Measurements from ENCODE around the gene TNP2. TPM values are rescaled to one million over a fixed set of nuclear protein-coding genes. Genes with fewer than 3 reads are reported as not detected.

TNP2 gene
- total RNA-seq, 1 donor from 2014 or later = not detected

DNA sequence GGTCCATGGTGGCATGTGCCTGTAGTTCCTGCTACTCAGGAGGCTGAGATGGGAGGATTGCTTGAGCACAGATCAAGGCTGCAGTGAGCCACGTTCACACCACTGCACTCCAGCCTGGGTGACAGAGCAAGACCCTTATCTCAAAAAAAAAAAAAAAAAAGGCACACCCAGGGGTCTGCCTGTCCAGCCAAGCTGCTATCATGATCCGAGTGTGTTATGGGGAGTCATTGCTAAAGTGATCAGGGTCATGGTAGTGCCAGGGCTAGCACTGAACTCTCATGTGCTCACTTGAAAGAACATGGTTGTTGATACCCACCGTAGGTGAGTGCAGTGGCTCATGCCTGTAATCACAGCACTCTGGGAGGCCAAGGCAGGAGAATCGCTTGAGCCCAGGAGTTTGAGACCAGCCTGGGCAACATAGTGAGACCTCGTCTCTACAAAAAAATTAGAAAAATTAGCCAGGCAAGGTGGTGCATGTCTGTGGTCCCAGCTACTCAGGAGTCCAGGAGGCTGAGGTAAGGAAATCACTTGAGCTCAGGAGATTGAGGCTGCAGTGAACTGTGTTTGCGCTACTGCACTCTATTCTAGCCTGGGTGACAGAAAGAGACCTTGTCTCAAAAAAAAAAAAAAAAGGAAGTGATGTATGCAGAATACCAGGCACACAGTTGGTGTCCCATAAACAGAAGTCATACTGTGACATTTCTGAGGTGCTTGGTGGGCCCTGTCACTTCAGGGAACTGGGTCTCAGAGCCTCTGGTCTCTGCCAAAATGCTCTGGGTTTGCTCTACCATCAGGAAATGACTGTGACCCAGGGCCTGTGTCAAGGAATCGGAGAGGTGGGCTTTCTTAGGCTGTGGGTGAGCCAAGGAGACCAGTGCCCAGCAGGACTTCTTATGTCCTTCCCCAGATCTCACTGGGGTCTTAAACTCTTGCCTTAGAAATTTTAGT is 9.8 kb upstream of the TNP2 start:
- DNase-seq (ENCODE audit: low spot score) (no peak), ATAC-seq (peak; percentile 49)

DNA sequence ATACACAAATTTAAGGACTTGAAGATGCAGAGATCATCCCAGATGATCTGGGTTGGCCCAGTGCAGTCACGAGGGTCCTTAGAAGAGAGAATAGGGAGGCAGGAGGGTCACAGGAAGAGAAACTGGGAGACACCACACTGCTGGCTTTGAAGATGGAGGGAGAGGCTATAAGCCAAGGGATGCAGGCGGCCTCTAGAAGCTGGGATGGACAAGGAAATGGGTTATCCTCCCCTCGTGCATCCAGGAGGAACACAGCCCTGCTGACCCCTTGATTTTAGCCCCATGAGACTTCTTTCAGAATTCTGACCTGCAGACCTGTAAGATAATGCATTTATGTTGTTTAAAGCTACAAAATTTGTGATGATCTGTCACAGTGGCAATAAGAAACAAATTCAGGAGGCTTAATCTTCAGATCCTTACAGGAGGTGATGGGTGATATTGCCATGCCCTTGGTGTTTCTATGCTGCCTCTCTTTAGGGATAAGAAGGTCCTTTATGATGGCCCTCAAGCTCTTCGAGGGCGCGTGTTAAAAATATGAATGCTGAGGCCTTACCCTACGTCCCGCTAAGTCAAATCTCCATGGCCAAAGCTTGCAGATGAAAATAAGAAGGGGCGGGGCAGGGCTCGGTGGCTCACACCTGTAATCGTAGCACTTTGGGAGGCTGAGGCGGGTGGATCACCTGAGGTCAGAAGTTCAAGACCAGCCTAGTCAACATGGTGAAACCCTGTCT is 8.6 kb upstream of the TNP2 start:
- DNase-seq (ENCODE audit: low spot score) = no peak
- no peak for ATAC-seq

DNA sequence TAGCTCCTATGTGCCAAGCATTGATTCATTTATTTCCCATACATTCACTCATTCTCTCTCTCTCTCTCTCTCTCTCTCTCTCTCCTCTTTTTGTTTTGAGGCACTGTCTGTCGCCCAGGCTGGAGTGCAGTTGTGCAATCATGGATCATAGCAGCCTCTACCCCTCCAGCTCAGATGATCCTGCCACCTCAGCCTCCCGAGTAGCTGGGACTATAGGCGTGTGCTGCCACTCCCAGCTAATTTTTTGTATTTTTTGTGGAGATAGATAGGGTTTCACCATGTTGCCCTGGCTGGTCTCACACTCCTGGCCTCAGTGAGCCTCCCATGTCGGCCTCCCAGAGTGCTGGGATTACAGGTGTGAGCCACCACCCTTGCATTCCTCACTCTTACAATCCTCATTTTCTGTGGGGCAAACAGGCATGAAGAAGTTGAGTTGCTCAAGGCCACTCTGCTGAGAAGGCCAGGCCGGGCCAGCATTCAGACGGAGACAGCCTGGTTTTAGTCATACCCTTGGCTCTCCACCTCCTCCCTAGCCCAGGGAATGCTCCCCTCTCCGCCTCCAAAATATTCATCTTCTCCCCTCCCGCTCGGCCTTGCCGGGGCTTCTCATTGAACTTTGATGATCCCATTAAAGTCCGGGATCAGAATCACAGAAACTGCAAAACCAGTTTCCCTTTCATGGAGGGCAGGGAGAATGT is 7.9 kb upstream of the TNP2 start:
- ATAC-seq (no peak), DNase-seq (ENCODE audit: low spot score) (no peak)

DNA sequence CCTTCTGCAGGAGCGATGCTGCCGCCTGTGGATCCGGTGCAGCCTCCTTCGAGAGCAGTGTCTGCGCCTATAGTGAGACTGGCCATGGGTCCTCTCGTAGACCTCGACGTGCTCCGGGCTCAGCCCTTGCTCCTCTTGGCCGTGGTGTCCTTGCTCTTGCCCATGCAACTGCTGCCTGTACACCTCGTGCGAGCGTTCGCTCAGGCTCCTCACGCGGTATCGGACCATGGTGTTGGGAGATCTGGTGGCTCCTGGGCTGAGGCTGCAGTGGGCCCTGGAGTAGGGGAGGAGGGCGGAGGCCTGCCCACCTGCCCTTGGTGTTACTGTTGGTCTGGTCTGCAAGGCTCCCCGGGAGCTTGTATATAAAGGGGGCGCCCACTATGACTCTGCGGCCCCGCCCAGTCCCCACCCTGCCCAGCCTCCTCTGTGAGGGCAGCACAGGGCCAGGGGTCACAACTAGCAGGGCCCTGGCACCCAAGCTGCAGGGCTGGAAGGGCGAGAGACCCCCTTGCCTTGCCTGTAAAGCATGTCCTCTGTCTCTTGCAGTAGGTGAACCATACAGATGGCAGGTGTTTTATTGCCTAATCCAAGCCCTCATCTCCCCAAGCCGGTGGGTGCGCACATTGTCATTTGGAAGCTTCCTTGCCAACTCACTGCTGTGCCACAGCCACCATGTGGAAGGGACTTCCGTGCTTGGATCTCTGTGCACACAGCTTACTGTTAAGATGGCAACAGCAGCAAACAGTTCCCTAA is 7.2 kb upstream of the TNP2 start, which contains the start of gene PRM2:
TSS of gene PRM2 (minus strand) at position 338 of the 753 bp plus-strand sequence. CDS start at position 228, 110 bp downstream.
- DNase-seq (ENCODE audit: low spot score) = no peak
- ATAC-seq = no peak

DNA sequence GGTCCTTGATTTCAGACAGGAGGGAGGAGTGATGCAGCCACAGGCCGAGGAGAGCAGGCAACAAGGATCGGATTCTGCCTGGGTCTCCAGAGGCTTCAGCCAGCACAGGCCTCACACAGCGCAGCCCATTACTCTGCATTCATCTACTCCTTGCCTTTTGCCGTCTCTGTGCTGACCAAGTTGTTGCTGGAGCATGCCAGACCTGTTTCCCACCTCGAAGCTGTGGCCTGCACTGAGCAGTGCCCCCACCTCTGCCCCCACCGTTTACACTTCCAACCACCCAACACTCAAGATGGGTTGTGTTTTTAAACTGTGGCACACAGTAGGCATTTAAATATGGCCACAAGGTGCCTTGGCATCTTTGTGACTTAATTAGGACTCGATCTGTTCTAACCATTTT is 5.8 kb upstream of the TNP2 start:
- DNase-seq (ENCODE audit: low spot score) = no peak
- ATAC-seq = no peak

DNA sequence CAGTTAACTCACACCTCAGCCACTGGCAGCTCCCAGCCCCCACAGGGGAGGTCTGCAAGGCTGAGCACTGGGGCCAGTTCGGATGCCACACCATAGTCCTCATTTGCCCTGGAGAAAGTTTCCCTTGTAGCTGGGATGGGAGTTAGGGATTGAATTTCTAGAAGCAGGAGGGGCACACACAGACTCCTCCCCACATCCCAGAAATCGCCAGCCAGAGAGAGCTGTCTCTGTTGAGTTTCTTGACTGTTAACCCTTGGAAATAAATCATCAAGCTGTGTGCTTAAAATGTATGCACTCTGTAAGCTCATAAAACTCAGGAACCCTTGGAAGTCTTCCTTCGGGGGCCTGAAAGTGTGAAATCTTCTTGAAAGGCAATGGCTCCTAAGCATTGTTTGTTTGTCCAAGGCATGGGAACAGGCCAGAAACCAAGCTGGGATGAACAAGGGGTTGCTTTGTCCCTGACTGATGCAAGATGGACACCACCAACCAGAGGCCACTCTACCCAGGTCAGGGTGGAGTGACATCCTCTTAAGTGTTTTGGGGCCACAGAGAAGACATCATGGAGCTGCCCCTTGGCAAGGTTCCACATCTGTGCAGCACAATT is 4.7 kb upstream of the TNP2 start:
- DNase-seq (ENCODE audit: low spot score) = no peak
- no peak for ATAC-seq

DNA sequence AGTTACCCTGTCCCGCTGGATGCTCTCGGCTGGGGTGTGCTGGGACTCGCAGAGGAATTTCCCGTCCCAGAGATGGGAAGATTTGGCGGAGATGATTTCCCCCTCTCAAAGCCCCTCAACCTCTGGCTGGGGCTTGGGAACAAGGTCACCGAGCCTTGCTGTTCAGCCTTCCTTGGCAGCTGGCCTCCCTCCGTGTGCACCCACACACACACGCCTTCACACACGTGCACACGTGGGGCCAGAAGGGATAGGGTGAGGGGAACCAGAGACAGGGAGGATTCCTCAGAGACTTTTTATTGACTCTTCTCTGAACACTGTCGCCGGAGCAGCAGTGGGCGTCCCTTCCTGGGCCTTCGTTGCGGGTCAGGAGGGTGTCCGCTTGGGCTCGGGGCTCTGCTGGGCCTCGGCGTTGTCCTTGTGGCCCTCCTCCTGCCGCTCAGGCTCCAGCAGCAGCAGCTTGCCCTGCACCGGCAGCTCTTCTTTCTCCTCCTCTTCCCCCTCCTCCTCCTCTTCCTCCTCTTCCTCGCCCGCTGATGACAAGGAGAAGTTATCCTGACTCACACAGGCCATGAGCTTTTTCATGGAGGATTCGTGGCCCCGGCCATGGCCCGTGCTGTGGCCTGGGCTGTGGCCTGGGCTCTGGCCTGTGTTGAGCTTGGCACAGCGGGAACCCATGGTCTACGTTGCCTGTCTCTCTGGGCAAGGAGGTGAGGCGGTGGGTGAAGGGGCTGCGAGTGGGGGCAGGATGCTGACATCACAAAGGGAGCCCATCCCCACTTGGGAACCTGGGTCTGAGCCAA is 4.0 kb upstream of the TNP2 start, which contains the start of gene PRM3:
TSS of gene PRM3 (minus strand) at position 709 of the 800 bp plus-strand sequence. CDS start at position 675, 34 bp downstream.
- ATAC-seq (no peak), DNase-seq (ENCODE audit: low spot score) (no peak)

DNA sequence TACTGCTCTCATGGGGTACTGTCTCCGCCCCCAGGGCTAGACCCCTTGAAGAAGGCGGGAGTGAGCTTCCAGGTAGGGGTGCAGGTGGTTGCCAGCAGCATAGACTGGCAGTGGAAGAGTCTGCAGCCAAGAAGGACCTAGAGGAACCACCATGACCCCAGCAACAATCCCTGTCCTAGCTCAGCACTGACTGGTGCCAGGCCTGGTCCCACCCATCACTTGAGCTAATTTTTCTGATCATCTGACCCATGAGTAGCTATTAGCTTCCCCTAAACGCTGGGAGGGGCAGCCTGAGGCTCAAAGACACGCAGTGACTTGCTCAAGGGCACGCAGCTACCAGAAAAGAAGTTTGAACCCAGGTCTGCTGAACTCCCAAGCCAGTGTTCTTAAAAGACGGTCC is 3.4 kb upstream of the TNP2 start:
- DNase-seq (ENCODE audit: low spot score) (no peak), ATAC-seq (peak; percentile 31)

DNA sequence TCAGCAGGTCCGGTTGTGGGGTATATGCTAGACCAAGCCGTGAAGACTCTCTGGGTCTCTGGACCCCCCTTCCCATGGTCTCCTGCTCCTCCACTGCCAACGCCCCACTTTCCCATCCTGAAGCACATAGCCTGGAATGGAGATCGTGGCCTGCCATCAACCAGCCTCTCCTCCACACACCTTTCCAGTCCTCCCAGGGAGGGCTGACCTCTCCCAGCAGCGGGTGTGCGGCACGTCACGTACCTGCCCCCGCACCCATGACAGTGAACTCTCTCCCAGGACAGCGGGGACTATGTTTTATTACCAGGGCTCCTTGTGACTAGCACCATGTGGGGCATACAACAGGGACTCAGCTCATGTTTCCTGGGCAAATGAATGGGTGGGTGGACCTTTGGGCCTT is 2.5 kb upstream of the TNP2 start:
- no peak for ATAC-seq
- DNase-seq (ENCODE audit: low spot score) = no peak

DNA sequence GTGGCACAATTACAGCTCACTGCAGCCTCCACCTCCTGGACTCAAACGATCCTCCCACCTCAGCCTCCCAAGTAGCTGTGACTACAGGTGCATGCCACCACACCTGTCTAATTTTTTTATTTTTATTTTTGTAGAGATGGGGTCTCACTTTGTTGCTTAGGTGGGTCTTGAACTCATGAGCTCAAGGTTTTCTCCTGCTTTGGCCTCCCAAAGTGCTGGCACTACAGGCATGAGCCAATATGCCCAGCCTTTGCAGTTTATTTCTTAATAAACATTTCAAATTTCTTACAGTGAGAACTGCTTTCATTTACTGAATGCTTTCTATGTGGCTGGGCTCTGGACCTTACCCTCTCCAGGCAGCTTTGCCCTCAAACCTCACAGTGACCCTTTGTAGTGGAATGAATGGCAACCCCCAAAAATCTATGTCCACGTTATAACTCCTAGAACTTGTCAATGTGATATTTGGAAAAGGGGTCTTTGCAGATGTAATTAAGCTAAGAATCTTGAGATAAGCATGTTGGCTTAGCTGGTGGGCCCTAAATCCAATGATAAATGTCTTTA is 1.6 kb upstream of the TNP2 start:
- peak; percentile 40 for ATAC-seq
- no peak for DNase-seq (ENCODE audit: low spot score)

DNA sequence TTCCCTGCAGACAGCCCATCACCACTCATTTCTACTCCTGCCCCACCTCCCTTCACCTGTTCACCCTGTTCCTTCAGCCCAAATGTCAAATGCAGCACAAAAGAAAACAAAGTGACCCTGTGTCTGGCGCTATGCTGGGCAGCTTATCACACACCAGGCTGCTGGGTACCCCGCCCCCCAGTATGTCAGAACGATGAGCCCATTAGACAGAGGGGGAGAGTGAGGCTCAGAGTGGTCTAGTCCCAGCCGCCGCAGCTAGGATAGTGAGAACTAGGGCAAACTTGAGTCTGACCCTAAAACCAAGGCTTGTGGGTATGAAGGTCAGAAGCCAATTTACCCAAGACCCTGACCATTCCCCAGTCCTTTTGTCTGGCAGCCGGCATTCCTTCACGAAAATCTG is 4.0 kb downstream of the TNP2 start:
- DNase-seq (ENCODE audit: low spot score) (no peak), ATAC-seq (no peak)

DNA sequence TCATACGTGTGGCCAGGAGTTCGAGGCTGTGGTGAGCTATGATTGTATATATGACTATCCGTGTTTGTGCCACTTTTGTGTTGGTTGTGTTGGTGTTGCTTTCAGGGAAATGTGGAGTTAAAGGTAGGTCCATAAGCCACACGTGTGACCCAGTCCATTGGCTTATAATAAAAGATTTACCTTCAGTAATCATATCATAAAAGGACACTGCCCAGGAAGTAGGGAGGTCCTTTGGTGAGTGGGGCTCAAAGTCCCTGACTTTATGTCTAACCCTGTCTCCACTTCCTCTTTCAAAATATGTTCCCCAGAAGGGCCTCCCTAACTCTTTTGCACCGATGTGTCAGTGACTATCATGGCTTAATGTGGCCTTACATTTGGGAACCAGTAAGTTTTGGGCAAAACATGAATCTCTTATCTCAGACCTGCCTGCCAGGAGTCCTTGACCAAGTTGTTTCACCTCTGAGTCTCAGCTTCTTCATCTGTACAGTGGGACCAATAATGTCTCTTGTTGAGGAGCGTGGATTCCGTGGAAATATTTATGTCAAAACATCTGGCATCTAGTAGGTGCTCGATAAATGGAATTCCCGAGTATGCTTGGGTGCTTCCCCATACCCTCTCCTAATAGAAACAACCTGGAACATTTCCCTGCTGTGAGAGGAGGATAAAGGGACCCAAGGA is 4.8 kb downstream of the TNP2 start:
- ATAC-seq (no peak), DNase-seq (ENCODE audit: low spot score) (no peak)

DNA sequence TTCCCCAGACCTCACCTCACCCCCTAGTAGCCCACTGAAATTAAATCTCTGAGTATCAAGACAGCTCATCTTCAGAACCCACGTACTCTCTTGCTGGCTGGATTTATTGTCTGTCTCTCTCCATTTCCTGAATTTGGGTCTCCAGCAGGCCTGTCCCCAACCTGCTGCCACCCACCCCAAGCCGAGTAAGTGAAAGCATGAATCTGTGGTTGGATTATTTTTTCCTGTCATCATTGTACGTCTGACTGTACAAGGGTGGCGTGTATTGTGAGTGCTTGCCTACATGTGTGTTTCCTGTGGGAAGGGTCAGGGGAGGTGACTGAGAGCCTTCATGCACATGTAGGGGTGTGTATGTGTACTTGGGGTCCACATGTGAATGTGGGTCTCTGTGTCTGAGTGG is 5.4 kb downstream of the TNP2 start:
- DNase-seq (ENCODE audit: low spot score) = no peak
- no peak for ATAC-seq

DNA sequence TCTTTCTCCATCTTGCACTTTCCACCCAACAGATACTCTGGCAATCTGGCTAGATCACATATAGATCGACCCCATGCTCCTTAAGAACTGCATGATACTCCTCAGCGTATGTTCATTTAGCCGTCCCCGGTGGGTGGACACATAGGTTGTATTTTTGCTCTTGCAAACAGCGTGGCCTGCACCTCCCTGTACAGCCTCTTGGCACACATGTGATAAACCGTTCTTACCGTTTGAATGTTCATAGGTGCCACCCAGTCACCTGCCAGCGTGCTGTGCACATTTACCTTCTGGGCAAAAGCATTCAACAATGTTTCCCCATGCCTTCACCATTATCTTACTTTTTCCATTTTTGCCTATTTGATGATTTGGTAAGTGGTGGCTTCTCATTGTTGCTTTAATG is 6.2 kb downstream of the TNP2 start:
- no peak for DNase-seq (ENCODE audit: low spot score)
- no peak for ATAC-seq

DNA sequence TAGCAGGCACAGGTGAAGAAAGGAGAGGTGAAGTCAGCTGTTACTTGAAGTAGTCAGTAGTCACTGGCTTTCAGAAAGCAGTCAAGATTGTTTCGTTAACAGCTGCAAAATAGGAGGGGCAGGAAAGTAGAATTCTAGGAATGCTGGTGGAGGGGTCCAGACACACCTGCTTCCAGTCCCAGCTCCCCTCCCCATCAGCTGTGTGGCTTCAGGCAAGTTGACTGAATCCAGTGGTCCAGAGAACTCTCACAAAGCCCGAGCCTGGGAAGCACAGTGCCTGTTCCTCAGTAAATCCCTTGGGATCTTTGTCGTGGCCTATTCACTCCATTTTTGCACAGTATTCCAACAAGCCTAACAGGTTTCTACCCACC is 8.5 kb downstream of the TNP2 start:
- ATAC-seq = no peak

DNA sequence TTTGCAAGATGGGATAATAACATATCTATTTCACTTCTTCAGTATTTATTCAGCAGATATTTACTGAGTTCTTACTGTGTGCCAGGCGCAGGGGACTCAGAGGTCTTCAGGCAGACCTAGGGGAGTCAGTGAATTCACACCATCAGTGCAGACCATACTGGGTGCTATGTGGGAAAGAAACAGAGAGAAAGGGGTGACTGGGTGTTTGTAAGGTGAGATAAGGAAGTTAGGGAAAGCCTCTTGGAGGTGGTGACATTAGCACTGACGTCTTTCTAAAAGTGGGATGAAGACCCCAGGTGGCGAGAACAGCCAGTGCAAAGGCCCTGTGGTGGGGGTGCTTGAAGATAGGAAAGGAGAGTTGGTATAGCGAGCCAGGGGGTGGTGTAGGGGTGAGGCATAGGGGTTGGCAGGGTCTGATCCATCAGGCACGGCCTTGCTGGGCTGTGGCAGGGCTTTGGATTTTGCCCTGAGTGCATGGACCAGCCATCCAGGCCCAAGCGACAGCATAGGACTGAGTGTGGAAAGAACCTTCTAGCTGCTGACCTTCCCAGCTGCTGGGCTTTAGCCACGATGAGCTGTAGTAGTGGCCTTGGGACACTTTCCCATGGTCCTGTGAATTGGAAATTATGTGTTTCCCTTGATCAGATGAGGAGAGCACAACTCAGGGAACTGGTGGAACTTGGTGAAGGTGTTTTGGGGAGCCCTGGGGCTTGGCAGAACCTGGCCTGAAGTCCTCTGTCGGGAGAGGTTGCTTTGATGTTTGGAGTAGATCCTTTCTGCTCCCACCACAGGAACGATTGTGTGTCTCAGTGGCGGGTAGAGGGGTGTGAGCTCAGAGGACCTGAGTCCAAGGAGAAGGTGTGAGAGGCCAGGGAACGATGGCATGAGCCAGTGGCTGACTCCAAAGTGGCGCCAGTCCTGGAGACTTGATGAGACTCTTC is 9.2 kb downstream of the TNP2 start:
- DNase-seq (ENCODE audit: low spot score) (peak; percentile 57), ATAC-seq (no peak)

More for the DNA sequence above, 8.5 kb downstream of the TNP2 start:
- no peak for DNase-seq (ENCODE audit: low spot score)

All from left lobe of liver (tissue), 2 donors.